HG03575 (cell line): Measurements from ENCODE around the gene SLC9A3.

ENCODE experiments used
- ATAC-seq: cut with Tn5 transposase; IDR thresholded peaks from one replicate; pipeline ENCODE4 v1.9.1; 2021; ENCODE audit not compliant: unreplicated experiment, insufficient number of reproducible peaks, low FRiP score; ENCODE audit errors: extremely low read depth

The SLC9A3 gene

DNA sequence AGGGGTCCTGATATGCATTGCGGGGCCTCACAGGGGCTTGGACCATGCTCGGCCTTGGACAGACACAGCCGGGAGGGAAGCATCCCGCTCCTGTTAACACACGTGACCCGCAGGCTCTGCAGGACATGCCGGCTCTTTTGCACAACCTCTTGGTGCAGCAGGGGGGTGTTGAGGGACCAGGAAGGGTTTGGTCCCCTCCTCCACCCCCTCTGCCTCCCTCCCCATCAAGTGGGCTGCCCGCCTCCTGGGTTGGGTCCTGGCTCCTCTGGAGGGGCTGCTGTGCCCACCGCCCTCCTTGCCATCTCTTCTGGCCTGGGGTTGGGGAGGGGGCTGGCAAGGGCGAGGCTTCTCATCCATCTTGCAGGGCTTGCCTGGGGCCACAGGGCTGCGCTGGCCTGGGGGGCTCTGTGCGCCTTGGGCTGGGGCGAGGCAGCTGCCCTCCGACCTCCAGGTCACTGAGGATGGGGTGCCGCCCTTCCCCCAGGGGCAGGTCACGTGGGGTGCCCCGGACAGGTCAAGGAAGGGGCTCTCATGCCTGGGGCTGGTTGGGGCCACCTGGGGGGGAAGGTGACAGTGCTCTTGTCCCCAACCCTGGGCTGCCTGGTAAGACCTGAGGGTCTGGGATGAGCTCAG lies 16.8 kb upstream of the SLC9A3 start:
- no peak for ATAC-seq

- ATAC-seq, result no peak
Measured at GRCh38 chr5:540071-540905, 16.0 kb upstream of the SLC9A3 start.

- no peak for ATAC-seq
Measured at GRCh38 chr5:539469-540070, 15.3 kb upstream of the SLC9A3 start.

DNA sequence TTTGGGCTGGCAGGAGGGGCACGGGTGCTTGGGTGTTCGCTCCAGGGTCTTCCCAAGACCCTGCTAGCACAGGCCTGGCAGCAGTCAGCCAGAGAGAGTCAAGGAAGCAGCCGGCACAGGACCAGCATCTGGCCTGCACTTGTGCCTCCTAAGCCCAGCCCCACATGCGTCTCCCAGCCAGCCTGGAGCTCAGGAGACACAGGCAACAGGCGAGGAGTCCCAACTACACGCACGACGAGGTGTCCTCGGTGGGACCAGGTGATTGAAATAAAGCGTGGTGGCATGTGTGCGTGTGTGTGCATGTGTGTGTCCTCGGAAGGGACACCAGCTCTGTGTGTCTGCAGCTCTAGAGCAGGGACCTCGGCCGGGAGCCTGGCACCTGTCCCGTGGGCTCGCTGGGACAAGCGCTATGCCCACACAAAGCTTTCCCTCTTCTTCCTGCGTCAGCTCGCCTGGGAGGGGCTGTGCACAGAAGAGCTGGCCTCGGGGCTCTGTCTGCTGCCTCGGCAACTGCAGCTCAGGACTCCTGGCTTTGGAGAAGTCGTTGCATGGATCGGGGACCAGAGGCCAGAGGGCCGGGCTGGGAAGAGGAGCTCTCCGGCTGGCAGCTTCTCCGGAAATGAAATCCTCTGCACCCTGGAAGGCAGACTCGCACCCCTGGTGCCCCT lies 14.7 kb upstream of the SLC9A3 start:
- ATAC-seq, result no peak

DNA sequence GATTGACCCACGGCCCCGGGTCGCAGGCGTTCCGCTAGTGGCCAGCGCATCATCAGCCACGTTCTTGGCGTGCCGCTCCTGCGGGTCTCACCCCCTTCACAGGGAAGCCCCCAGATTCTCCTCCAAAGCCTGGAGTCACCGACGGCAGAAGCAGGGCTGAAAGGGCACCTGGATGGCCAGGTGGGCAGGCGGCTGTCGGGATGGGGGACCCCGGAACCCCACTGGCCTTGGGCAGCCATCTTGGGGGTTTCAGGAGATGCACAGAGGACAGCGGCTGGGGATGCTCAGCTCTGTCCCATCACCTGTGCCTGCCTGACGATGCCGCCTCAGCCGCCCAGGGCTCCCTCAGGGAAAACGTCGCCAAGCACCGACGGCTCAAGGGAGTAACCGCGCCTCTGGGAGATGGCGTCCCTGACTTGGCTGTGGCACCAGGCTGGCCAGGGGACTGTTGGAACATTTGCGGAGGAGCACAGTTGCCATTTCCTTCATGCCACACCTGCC lies 14.1 kb upstream of the SLC9A3 start:
- ATAC-seq, result no peak

DNA sequence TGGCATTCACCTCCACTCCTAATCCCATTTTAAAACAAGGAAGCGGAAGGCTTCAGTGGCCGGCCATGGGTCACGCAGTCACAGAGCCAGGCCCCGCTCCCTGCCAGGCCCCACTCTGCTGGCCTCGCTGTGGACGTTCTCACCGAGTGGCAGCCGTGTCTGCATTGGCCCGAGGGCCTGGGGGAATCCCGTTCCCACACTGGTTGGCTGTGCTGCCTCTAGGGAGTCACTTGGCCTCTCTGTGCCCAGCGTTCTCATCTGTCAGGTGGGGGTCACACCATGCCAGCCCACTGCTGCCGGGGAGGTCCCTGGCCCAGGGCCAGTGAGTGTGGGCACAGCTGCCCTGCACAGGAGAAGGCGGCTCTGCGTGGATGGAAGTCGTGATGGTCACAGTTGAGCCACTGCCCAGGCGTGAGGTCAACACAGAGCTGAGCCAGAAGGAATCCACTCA lies 13.4 kb upstream of the SLC9A3 start:
- ATAC-seq, result no peak

DNA sequence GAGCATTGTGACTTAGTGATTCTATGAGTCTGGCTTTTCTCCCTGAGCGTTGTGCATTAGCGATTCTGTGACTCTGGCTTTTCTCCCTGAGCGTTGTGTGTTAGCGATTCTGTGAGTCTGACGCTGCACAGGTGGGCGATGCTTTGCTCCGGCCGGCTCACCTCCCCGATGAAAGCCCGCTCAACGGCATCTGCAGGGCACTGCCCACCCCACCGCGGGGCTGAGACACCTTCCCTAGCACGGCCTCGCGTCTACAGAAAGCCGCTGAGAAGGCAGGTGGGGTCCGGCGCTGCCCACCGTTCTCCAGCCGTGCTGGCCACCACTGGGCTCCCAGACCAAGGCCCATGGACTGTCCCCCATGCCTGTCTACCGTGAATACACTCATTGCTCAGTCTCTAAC lies 12.8 kb upstream of the SLC9A3 start:
- no peak for ATAC-seq

GRCh38 chr5:535846-536698 lies 11.8 kb upstream of the SLC9A3 start:
- no peak for ATAC-seq

DNA sequence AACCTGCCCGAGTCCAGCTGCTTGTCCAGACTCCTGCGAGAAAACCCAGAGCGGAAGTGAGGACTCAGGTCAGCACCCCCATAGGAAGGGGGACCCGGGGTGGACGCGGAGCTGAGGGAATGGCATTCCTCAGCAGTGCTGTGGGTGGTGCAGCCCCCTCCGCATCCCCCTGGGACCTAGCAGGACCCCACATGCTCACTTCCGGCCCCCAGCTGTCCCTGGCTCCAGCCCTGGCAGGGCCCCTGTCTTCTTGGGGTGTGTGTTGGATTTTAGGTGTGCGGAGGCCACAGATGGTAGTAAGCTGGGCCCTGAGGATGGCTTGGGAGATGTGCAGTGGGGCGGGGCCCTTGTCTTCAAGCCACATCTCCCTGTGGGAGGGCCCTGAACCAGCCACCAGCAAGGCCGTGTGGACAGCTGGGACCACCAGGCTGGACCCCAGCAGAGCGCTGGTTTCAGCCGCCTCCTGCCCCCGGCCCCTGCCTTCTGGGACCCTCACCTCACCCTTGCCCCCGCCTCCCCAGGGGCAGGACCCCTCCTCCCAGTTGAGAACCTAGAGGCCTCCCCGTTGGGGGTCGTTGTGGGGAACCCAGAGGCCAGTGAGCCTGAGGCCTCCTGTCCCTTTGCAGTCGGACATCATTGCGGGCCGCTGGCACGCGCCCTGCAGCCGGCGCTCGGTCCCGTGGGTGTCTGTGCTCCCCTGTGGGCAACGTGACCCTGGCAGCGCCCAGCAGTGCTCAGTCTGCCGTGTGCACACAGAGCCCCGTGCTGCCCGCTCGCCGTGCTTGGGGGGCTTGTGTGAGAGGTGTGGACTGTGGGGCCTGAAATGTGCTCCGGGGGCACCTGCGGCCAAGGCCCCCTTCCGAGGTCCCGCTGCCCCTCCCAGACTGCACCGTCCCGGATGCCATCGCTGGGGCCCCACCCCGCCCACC lies 10.8 kb upstream of the SLC9A3 start:
- ATAC-seq, result no peak

GRCh38 chr5:533955-534742 lies 9.9 kb upstream of the SLC9A3 start:
- no peak for ATAC-seq

GRCh38 chr5:533243-533954 lies 9.2 kb upstream of the SLC9A3 start:
- ATAC-seq, result no peak

DNA sequence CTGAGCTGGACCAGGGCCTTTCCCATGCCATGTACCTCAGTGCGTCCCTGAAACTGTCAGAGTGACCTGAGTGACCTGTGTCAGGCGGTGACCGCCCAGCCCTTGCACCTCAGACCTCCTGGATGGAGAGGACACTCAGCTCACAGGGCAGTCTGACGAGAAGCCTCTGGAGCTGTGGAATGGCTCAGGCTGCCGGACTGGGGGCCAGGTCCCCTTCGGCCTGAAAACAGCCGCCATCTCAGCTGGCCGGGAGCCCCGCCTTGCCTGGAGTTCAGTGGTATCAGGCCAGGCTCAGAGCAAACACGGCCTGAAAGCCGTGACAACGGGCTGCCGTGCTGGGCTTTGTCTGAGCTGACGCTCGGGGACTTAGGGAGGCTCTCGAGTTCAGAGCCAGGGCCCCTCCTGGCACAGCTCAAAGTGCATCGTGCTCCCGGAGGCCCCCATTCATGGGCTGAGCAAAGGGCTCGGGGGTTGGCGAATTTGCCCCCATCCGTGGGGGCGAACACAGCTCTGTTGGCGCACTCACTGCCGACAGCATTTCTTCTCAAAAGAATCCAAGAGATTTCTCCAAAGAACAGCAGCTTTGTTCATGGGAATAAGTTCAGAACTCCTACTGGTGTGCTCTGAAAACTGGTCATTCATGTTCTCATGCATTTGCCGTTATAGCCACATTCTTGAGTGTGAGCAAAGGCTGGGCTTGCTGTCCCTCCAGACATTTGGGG lies 8.4 kb upstream of the SLC9A3 start:
- ATAC-seq, result no peak

- no peak for ATAC-seq
Measured at GRCh38 chr5:531749-532315, 7.6 kb upstream of the SLC9A3 start.

DNA sequence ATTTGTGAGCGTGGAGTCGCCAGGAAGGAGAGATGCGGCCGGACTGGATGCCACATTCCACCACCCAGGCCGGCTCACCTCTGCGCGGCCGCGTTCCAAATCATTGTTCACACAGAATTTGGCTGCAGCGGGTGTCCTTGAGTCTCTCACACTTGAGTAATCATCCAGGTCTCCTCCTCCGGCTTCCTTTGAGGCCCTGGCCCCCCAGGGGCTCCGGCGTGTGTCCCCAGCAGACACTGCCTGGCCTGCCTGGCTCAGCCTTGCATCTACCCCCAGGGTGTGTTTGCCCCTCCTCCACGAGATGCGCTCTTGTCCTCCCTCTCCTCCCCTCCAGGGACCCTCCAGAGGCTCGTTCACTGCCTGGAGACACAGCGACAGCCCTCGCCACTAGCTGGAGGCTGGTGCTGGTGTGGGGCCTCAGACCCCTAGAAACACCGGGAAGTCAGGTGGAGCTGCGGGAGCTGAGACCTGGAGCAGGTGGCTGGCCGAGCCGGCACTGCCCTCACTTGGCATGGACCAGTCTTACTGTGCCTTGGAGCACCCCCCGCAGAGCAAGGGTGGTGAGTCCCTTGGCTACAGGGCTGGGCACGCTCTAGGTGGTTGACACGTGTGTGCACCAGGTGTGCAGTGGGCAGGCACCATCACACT lies 7.0 kb upstream of the SLC9A3 start:
- no peak for ATAC-seq
